ENCODE results near the gene CHST1.

DNA sequence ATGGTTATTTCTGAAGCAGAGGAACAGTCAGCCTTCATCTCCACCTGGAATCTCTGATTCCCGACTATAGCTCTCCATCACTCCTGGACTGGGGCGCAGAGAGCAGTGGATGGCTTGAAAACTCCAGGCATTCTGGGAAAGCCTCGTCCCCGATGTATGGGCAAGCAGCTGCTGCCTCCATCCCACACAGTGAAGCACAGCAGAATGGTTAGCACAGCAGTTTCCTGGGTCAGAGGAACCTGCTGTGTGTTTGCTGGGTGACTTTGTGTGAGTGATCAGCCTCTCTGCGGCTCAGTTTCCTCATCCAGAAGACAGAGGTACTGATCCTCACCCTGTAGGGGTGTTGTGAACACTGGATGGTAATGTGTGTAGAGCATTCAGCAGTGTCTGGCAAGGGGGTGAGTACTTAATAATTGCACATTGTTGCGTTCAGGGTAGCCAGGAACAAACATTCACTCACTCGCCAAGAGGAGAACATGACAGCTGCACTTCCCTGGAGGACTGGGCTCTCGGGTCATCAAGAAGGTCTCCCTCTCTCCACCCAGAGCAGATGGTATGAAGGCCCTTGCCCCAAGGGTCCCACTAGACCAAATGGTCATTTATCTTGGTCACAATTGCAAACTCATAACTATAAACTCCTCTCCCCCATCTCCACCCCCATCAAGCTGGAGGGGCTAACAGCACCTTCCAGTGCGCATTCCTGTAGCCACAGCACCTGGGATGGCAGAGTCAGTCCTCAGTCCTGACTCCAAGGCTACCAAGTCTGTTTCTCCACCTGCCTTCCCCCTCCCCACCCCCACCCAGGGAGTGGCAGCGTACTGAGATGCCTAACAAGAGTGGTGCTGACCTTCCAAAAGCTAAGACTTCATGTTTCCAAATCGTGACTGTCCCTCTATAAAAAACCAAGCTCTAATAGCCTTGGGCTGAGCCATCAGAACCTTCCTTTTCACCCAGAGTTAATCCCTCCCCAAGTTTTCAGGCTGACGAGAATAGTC, 1.5 kb upstream of the CHST1 start:
- no peak for TF ChIP-seq RAD21 (IDR thresholded peaks at IDR 0.05; ENCODE audit: insufficient read depth, low read depth, low read length)
- TF ChIP-seq, protein P1, sequence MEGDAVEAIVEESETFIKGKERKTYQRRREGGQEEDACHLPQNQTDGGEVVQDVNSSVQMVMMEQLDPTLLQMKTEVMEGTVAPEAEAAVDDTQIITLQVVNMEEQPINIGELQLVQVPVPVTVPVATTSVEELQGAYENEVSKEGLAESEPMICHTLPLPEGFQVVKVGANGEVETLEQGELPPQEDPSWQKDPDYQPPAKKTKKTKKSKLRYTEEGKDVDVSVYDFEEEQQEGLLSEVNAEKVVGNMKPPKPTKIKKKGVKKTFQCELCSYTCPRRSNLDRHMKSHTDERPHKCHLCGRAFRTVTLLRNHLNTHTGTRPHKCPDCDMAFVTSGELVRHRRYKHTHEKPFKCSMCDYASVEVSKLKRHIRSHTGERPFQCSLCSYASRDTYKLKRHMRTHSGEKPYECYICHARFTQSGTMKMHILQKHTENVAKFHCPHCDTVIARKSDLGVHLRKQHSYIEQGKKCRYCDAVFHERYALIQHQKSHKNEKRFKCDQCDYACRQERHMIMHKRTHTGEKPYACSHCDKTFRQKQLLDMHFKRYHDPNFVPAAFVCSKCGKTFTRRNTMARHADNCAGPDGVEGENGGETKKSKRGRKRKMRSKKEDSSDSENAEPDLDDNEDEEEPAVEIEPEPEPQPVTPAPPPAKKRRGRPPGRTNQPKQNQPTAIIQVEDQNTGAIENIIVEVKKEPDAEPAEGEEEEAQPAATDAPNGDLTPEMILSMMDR (IDR thresholded peaks at IDR 0.05 in 2 of 3, conservative IDR thresholded peaks at IDR 0.05 in 1 of 3; ENCODE audit: control insufficient read depth in 2 of 3, extremely low read depth in 1 of 3, insufficient read depth in 1 of 3, low read depth in 3 of 3, low read length in 3 of 3): no peak
- TF ChIP-seq, protein P2, sequence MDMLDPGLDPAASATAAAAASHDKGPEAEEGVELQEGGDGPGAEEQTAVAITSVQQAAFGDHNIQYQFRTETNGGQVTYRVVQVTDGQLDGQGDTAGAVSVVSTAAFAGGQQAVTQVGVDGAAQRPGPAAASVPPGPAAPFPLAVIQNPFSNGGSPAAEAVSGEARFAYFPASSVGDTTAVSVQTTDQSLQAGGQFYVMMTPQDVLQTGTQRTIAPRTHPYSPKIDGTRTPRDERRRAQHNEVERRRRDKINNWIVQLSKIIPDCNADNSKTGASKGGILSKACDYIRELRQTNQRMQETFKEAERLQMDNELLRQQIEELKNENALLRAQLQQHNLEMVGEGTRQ (IDR thresholded peaks at IDR 0.05; ENCODE audit: borderline replicate concordance, low read depth, low read length): no peak
- no peak for TF ChIP-seq MXI1 (IDR thresholded peaks at IDR 0.05; ENCODE audit: low read depth, low read length)
- TF ChIP-seq ZZZ3 (IDR thresholded peaks at IDR 0.05; ENCODE audit: control insufficient read depth, insufficient read length, low read depth): no peak
- TF ChIP-seq HCFC1 (IDR thresholded peaks at IDR 0.05; ENCODE audit: low read length): no peak
- TF ChIP-seq POLR2A (IDR thresholded peaks at IDR 0.05; ENCODE audit: low read depth, low read length): no peak
